GM21447 (cell line): ENCODE data around the gene RBMY1E.
A peak's percentile ranks its signal among the peaks of the same experiment; 100 is the strongest.
"Not testable (repeated sequence)": the region's sequence is repeated elsewhere in the genome, so short reads cannot be mapped to it uniquely, and the experiment has no call there.

Experiments
- ATAC-seq: cut with Tn5 transposase; IDR thresholded peaks from one replicate; pipeline ENCODE4 v1.9.1; 2021; ENCODE audit not compliant: unreplicated experiment

The RBMY1E gene

GRCh38 chrY:21917932-21918331 lies at the start of gene RBMY1E:
TSS of gene RBMY1E (minus strand) at chrY:21918032. CDS start at chrY:21916054, 1,978 bp downstream.
- ATAC-seq: not testable (repeated sequence)

- ATAC-seq: not testable (repeated sequence)
These were observed 23.4 kb downstream of the RBMY1E start, which contains the start of gene RBMY1D for GRCh38 chrY:21894426-21894825. TSS of gene RBMY1D (minus strand) at chrY:21894526. CDS start at chrY:21892513, 2,013 bp downstream.

DNA sequence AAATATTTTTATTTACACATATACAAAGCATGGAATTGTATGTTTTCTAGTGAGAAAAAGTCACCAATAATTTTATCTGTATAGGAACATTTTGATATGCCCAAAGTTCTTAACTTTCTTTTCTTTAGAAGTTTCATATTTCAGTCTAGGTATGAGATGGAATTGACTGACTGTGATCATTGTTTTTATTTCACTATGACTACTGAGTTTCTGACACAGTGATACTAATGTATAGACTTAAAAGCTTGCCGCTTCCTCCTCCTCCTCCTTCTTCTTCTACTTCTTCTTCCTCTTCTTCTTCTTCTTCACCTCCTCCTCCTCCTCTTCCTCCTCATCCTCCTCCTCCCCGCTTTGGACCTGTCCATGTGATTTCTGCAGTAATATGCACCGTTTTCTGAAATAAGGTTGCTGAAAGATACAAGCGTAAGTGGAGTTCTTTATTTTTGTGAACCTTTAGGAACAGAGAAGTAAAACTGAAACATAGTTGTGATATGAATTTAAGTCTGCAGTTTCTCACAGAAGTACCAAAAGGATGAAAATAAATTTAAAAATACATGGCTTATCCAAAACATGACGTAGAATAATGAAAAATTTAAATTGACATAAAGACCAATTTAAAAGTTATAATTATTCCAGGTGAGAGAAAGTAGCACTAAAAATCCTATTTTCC lies 48.3 kb downstream of the RBMY1E start:
- ATAC-seq: peak; percentile 88
